SU-DHL-6 (cell line): ENCODE results near the gene SMPDL3A.
A peak's percentile ranks its signal among the peaks of the same experiment; 100 is the strongest.

Experiments
- H2AFZ ChIP-seq: fragments of 200-600 bp; sonication (generic); 2 replicates; pipeline ENCODE4 v1.6.1; 2014; ENCODE audit warnings: low read depth, mild to moderate bottlenecking, moderate library complexity, mixed read lengths, antibody characterized with exemption, low read length; ENCODE audit not compliant: severe bottlenecking
- H3F3A ChIP-seq: fragments of 200-600 bp; shearing (Covaris generic); 2 replicates; pipeline ENCODE4 v1.6.0; 2016; ENCODE audit warnings: antibody characterized with exemption, mild to moderate bottlenecking; ENCODE audit not compliant: insufficient read depth
- H3K27ac ChIP-seq: fragments of 200-600 bp; sonication (generic); 2 replicates; pipeline ENCODE4 v1.5.1; 2016; ENCODE audit warnings: low read depth, mild to moderate bottlenecking, low read length, moderate library complexity, mixed read lengths
- H3K27me3 ChIP-seq: fragments of 200-600 bp; sonication (generic), shearing (Covaris generic); 2 replicates; pipeline ENCODE4 v1.6.0; 2014; ENCODE audit warnings: mild to moderate bottlenecking, low read length
- H3K36me3 ChIP-seq: fragments of 200-600 bp; sonication (generic); 2 replicates; pipeline ENCODE4 v1.6.1; 2014; ENCODE audit warnings: mild to moderate bottlenecking, low read length, mixed read lengths
- H3K4me2 ChIP-seq: fragments of 300-600, 200-600 bp; shearing (Covaris generic), sonication (generic); 2 replicates; pipeline ENCODE4 v1.6.0; 2014; ENCODE audit warnings: low read length, low read depth, mild to moderate bottlenecking; ENCODE audit not compliant: poor library complexity, severe bottlenecking
- H3K4me3 ChIP-seq: fragments of 200-600 bp; sonication (generic); 2 replicates; pipeline ENCODE4 v1.5.1; 2014; ENCODE audit warnings: antibody characterized with exemption, low read length, mild to moderate bottlenecking, mixed read lengths; ENCODE audit not compliant: insufficient read depth, poor library complexity, severe bottlenecking
- H3K79me2 ChIP-seq: fragments of 200-600 bp; sonication (generic); 2 replicates; pipeline ENCODE4 v1.6.1; 2014; ENCODE audit warnings: mild to moderate bottlenecking, low read length, moderate library complexity; ENCODE audit not compliant: insufficient read depth
- H3K9ac ChIP-seq: fragments of 200-600 bp; sonication (generic); 2 replicates; pipeline ENCODE4 v1.7.0; 2014; ENCODE audit warnings: mild to moderate bottlenecking, low read length
- H3K9me2 ChIP-seq: fragments of 200-600 bp; sonication (generic); replicated peaks from 2 replicates; pipeline ENCODE4 v1.6.1; 2014; ENCODE audit warnings: low read length; ENCODE audit not compliant: insufficient read depth
- H3K9me3 ChIP-seq: fragments of 200-600 bp; sonication (generic); 2 replicates; pipeline ENCODE4 v1.6.1; 2014; ENCODE audit warnings: low read length, mixed read lengths; ENCODE audit not compliant: insufficient read depth
- H4K20me1 ChIP-seq: fragments of 200-600 bp; sonication (generic); 2 replicates; pipeline ENCODE4 v1.6.1; 2014; ENCODE audit warnings: low read depth, mild to moderate bottlenecking, antibody characterized with exemption, low read length, moderate library complexity, mixed read lengths
- CTCF ChIP-seq: fragments of 200-600 bp; sonication (generic); IDR thresholded peaks from one replicate; pipeline ENCODE4 v1.5.1; 2017; ENCODE audit warnings: antibody characterized with exemption, mild to moderate bottlenecking, low read length, moderate library complexity; ENCODE audit not compliant: insufficient read depth, poor library complexity, severe bottlenecking
- EZH2phosphoT487 ChIP-seq: fragments of 200-600 bp; sonication (generic), shearing (Covaris generic); conservative IDR thresholded peaks from 2 replicates; pipeline ENCODE4 v1.6.1; 2018; ENCODE audit warnings: mild to moderate bottlenecking, antibody characterized with exemption, low read length, moderate library complexity, mixed read lengths

SMPDL3A gene

GRCh38 chr6:122790028-122790422, 967 bp downstream of the SMPDL3A start:
- H4K20me1 ChIP-seq = no peaks in the 10 kb centered on the region
- no peaks in the 10 kb centered on the region for H3K27me3 ChIP-seq
- TF ChIP-seq CTCF = no peak
- TF ChIP-seq EZH2phosphoT487 = no peak
- H3K4me2 ChIP-seq = peak overlapping the region; percentile 52
- H3K79me2 ChIP-seq = no peaks in the 10 kb centered on the region
- H3K9me3 ChIP-seq = no peaks in the 10 kb centered on the region
- peak overlapping the region; percentile 52 for H3K4me3 ChIP-seq
- peak overlapping the region; percentile 86 for H2AFZ ChIP-seq
- H3K27ac ChIP-seq = no peak overlapping the region
- H3K36me3 ChIP-seq = no peaks in the 10 kb centered on the region
- H3K9ac ChIP-seq = peak overlapping the region; percentile 45
- no peaks in the 10 kb centered on the region for H3K9me2 ChIP-seq
- no peaks in the 10 kb centered on the region for H3F3A ChIP-seq

GRCh38 chr6:122790423-122791309, 1.6 kb downstream of the SMPDL3A start:
- H3K9me3 ChIP-seq = no peaks in the 10 kb centered on the region
- H3K27me3 ChIP-seq = no peaks in the 10 kb centered on the region
- H3K79me2 ChIP-seq = no peaks in the 10 kb centered on the region
- peak overlapping the region; percentile 86 for H2AFZ ChIP-seq
- peak overlapping the region; percentile 52 for H3K4me2 ChIP-seq
- H4K20me1 ChIP-seq = no peaks in the 10 kb centered on the region
- H3K36me3 ChIP-seq = no peaks in the 10 kb centered on the region
- TF ChIP-seq CTCF = no peak
- no peak for TF ChIP-seq EZH2phosphoT487
- no peaks in the 10 kb centered on the region for H3K9me2 ChIP-seq
- H3K27ac ChIP-seq = no peak overlapping the region
- no peak overlapping the region for H3K4me3 ChIP-seq
- H3F3A ChIP-seq = no peaks in the 10 kb centered on the region
- no peak overlapping the region; the same call in 1 of the 2 replicates for H3K9ac ChIP-seq

- H3K4me3 ChIP-seq = no peak overlapping the region
- H3K9me3 ChIP-seq = no peaks in the 10 kb centered on the region
- H3K27me3 ChIP-seq = no peaks in the 10 kb centered on the region
- H3K27ac ChIP-seq = no peak overlapping the region
- H4K20me1 ChIP-seq = no peaks in the 10 kb centered on the region
- no peaks in the 10 kb centered on the region for H3K79me2 ChIP-seq
- TF ChIP-seq EZH2phosphoT487 = no peak
- TF ChIP-seq CTCF = no peak
- no peaks in the 10 kb centered on the region for H3K9me2 ChIP-seq
- H3F3A ChIP-seq = no peaks in the 10 kb centered on the region
- no peaks in the 10 kb centered on the region for H3K36me3 ChIP-seq
- no peak overlapping the region for H2AFZ ChIP-seq
- H3K9ac ChIP-seq = no peak overlapping the region
- no peak overlapping the region for H3K4me2 ChIP-seq
Observed at GRCh38 chr6:122791310-122791679, 2.2 kb downstream of the SMPDL3A start.
